ENCODE measurements around the gene ACTR6.
"Not testable (repeated sequence)": the region's sequence is repeated elsewhere in the genome, so short reads cannot be mapped to it uniquely, and the experiment has no call there.

ACTR6 gene

DNA sequence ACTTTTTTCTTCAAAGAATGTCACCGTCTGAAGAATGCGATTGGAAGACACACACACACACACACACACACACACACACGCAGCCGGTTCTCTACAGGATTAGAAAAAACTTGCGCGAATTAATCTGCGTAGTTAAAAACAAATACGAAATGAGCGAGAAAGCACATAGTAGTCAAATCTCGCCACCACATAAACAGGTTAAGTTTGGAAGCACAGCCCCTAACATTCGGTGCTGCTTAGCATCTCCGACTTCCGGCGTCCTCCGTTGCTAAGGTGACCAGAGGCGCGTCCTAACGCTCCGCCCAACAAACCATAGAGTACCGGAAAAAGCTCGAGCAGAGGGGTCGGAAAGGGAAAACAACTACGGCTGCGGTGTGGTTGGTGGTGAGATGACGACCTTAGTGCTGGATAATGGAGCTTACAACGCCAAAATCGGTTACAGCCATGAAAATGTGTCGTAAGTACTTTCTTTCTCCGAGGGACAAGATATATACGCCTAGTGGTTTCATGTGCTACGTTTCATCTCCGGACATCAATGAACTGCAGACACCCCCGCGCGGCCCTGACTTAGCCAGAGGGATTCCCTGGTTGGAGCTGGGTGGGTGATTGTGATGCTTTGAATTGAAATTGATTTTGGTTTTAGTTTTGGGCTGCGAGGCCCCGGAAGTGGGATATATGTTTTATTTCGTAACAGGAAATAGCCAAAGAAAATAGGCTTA lies at the start of gene ACTR6:
Gene ACTR6 (plus strand): TSS at position 353 of the 719 bp plus-strand sequence. CDS start 37 bp downstream, at position 390.
- peak; percentile 97 for DNase-seq (ENCODE audit: low spot score)

DNA sequence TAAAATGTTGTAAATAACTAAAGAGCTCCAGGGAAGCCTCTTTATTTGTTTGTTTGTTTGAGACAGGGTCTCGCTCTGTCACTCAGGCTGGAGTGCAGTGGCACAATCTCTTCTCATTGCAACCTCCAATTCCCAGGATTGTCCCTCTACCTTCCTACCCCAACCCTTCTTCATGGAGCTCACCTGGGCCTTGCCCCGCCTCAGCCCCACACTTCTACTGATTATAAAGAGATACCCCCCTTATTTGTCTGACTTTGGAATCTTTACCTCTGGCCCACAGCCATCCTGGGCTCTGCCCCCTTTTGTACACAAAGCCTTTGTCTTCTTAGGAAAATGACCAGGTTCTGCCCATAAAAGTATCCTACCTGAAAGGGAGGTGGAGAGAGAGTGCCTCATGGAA lies 48.8 kb upstream of the ACTR6 start:
- no peak for DNase-seq (ENCODE audit: low spot score)

DNA sequence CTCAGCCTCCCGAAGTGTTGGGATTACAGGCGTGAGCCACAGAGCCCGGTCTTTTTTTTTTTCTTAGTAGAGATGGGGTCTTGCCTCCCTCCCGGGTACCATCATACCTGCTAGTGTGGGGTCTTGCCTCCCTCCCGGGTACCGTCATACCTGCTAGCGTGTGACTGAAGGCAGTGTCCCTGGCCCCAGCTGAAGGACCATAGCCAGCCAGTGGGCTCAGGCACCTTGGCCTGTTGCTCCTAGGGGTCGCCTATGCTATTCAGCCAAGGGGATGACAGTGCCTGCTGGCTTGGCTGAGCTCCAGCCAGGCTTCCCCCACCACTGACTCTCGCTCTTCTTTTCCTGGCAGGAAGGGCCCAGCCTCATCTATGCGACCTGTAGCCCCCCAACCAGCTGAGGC lies 47.5 kb upstream of the ACTR6 start:
- no peak for DNase-seq (ENCODE audit: low spot score)

DNA sequence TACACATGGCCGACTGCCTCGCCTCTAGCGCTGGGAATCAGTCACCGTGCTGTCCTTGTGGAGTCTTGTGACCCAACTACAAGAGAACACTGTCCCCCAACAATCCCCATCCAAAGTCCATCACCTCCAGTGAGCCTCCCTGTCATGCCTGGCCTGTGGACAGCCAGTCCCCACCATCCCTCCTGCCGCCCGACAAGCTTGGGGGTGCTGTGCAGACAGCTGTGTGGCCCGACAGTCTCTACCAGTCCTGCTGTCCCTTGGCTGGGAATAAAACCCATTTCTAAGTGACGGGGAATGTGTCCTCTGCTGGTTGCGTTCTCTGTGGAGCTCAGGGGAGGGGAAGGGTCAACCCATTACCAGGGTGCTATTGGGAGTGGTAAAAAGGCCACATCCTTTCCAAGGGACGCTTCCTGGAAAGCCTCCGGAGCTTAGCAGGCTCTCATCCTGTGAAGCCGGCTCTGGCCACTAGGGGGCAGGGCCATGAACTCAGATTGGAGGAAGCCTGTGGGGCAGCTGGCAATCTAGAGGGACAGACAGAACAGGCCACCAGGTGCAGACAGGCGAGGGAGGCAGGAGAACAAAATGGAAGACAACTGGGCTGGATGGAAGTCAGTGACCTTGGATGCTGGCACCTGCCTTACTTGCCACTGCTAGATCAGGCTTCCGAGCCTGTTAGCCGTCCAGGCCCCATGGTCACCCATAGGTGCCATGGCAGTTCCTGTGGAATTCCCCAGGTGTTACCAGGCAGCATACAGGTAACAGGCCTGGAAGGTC lies 46.0 kb upstream of the ACTR6 start:
- DNase-seq (ENCODE audit: low spot score): no peak

DNA sequence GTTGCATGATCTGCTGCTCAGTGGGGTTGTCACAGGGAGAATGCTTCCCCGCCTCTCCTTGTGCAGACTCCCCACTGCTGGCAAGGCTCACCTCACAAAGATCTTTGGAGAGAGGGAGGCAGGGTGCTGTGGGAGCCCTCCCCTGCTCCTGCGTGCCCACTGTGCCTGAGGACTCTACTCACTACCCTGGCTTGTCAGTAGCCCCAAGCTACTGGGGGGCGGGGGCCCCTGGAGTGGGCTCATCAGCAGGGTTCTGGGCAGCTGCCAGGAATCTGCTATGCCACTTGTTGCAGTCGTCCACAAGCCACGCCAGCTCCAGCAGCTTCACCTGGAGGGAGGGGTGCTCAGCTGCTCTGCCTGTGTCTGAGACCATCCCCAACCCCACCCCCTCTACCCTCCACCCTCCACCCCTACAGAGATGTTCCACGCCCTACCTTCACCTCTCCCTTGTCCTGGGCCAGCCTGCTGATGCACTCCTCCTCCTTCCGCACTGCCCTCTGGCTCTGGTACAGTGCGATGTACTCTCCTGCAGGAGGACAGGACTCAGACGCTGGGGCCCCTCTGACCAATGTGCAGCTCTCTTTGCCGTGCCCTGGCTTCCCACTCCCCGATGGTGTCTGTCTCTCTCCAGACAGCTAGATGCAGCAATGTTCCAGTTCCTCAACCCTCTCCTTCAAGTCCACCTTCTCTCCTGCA lies 43.7 kb upstream of the ACTR6 start:
- DNase-seq (ENCODE audit: low spot score): no peak

DNA sequence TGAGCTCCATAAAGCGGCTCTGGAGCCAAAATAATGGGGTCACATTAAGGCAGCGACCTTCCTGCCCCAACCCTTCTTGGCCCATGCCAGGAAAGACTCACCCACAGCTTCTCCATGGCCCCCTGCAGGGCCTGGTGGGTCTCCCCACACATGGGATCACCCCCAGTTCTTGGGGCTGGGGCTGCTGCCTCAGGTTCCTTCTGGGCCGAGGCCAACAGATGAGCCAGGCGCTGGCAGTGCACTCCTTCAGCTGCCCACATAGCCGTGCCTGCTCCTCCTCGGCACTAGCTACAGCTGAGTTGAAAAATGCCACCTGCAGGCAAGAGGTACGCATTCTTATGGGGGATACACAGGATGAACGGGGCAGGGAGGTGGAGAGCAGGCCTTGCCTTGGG lies 43.2 kb upstream of the ACTR6 start:
- DNase-seq (ENCODE audit: low spot score): no peak

DNA sequence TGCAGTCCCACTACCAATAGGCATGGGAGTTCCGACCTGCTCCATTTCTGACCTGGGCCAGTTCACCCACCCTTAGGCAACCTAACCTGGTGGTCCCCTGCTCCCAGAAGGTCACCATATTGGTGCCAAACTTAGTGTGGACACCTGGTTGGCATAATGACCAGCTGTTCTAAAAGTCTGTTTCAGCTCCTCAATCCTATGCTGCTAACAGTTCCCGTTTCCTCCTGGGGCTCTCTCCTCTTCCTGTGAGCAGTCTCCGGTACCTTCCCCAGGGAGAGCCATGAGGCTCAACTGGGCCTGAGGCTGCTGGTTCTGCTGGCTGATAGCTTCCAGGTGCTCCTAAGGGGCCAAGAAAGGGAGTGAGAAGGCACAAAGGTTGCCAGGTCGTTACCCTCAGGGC lies 42.1 kb upstream of the ACTR6 start:
- DNase-seq (ENCODE audit: low spot score): no peak

DNA sequence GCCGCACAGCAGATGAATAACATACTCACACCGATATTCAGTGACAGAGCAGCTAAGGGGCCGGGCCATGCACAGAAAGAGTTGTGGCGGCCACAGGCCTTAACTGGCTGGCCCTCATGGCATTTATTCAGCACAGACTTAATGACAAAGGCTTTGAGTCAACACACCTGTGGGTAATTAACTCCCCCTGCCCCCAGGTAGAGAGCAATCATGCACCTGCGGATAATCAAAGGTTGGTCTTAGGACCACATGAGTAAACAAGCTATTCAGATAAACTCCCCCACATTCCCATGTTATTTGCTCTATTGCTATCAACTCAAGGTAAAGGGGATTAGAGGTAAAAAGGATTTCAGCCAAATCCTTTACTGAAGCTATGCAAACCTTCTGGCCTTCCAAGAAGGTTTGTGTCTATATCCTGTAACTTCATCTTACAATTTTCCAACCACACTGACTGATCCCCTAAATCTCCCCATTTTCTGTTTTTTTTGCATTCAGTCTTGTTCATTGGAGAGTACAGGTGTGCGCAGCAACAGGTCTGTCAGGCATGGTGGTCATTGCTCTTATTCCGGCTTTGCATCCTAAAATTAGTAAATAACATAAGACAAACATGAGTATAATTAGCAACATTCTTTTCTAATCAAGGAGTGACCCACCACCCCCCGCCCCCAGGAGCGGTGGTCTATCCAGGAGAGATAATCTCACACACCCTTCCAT lies 41.1 kb upstream of the ACTR6 start:
- no peak for DNase-seq (ENCODE audit: low spot score)

DNA sequence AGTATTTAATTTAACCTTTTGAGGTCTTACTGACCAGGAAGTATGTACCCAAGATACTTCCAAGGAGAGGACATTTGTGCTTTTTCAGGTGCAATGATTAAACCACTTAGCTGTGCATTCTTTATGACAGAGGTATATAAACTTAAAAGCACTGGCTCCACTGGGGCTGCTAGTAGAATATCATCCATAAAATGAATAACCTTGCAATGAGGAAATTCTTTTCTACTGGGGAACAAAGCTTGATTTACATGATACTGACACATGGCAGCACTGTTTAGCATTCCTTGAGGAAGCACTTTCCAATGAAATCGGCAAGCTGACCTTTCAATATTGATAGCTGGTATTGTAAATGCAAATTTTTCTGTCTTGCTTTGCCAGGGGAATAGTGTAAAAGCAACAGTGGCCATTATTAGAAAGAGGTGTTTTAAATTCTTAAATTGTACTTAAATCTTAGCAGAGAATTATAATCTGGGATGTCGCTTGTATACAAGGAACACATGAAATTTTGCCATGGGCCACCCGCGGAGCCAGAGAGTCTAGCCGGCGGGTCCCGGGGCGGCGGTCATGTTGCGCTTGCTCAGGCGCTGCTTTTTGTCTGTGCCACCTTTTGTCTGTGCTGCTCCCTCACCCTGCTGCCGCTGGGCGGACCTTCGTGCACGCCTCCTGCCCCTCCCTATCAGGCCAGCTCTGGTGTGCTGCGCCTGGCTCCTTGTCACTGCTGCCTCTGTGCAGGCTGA lies 37.0 kb upstream of the ACTR6 start:
- DNase-seq (ENCODE audit: low spot score): peak; percentile 46

DNA sequence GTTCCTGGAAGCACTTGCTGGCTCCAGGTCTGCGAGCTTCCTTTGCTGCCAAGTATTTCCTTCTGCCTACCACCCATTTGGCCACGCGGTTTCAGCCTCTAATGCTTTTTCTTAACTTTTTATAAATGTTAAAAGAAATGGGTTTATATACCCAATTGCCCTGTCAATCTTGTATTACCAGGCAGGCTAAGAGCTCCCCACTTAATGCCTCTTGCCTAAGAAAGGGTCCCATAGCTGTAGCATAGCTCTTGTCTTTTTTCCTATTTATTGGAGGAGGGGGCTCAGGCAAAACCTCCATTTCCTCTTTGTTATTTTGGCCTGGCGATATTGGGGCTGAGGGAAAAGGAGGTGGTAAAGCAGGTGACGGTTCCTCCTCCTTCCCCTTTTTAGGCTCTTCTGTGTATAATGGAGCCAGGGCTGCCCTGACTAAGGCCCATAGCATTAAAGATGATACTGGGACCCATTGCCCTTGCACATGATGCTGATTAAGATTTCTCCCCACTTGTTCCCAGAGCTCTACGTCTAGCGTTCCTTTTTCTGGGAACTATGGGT lies 36.4 kb upstream of the ACTR6 start:
- no peak for DNase-seq (ENCODE audit: low spot score)

DNA sequence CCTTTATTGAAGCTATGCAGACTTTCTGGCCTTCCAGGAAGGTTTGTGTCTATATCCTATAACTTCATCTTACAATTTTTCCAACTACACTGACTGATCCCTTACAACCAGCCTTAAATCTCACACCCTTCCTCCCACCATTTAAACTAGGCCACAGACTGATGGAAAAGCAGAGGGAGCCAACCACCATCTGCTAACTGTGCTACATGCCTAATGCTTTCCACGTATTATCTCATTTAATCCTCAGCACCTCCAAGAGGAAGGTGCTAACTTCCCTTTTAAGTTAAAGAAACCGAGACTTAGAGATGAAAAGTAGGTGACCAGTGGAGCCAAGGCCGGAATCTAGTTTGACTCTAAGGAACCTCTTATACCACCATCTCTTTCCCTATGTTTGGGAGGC lies 35.3 kb upstream of the ACTR6 start:
- DNase-seq (ENCODE audit: low spot score): no peak

DNA sequence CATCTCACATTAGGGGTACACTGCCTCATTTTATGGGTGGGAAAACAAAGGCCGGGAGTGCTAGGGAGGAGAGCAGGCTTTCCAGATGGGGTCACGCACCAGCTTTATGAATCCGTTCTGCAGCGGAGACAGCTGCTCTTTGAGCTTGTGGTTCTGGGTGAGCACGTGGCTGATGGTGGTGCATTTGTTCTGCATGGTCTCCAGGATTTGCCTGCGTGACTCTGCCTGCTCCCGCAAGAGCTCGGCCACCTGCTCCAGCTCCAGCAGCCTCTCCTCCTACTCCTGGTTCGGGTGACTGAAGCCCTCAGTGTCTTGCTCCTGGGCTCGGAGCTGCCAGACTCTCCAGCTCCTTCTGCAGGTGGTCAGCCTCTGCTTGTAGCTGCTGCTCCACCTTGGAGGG lies 34.4 kb upstream of the ACTR6 start:
- no peak for DNase-seq (ENCODE audit: low spot score)

DNA sequence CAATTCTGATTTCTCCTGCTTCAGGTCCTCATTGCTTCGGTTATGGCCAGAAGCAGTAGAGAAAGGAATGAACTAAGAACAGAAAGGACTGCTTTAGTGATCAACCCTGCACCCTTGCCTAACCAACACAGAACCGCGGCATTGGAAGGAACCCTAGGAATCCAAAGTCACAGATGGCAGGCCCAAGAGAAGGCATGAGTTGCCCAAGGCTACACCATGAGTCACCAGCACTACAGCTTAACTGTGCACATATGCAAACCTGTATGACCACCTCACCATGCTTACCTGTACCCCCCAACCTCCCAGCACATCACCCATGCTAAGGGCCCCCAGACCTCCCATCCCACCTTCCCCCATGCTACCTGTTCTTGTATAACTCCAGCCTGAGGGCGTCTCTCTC lies 32.1 kb upstream of the ACTR6 start:
- DNase-seq (ENCODE audit: low spot score): no peak

DNA sequence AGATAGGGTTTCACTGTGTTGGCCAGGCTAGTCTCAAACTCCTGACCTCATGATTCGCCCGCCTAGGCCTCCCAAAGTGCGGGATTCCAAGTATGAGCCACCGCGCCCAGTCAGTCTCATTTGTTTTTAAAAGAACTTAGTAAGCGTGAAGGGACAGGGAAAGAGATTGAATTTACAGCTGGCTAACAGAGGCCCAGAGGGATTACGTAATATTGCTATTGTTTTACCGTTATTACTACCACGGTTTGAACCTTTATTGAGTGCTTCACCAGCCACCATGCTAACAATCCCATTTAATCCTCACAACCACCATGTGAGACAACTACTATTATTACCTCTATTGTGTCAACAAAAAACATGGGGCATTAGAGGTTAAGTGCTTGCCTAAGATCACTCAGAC lies 31.3 kb upstream of the ACTR6 start:
- DNase-seq (ENCODE audit: low spot score): no peak

DNA sequence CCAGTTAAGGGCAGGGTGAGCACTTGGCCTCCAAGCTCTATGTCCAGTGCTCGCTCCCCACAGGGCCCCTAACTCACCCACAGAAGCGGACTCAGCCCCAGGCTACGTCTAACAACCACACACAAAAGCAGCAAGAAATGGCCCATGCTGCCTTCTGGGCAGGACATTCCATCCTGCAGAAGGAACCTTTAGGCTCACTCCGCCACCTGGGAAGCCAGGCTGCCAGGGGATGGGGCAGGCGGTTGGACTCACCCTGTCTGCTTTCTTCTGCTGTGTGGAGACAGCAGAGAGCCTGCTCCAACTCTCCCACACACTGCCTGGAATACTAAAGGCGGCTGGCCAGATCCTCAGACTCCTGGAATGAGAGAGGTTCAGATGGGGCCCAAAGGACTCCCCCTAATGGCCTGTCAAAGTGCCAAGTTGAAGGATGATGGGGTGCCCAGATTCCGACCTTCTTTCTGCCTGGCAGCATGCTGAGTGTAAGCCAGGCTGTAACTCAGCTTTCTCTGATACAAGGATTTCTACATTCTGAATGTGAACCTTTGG lies 30.2 kb upstream of the ACTR6 start:
- peak; percentile 20 for DNase-seq (ENCODE audit: low spot score)

DNA sequence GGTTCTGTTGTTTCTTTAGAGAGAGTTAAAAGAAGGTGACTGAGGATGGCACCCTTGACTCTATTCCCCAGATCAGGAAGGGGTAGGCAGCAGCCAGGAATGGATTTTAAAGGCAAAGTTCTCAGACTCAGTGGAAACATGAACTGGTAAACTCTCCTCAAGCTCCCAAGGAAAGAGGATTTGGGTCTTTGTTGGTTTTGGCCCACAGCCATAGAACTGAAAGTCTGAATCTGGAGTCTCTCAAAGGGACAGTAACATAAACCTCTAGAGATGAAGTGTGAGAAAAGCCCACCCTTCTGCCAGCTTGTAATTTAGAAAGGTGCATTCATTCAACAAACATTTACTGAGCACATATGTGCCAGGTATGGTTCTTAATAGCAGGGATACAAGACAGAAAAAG lies 29.4 kb upstream of the ACTR6 start:
- DNase-seq (ENCODE audit: low spot score): no peak

DNA sequence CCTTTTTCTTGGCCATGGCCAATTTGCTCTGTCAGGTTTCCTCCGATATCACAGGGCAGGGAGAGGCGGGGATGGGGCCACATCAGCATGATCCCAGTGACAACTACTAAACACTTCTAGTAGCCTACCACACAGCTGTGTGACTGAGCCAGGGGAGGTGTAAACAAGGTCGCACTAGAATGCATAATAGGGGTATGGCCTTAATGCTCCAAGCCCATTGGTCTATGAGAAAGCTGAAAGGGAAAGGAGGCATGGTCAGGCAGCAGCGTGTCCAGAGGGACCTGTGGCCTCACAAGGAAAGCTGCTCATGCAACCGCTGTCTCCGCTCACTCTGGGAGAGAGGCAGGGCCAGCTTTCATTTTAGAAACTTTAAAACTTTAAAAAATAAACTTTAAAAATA lies 27.5 kb upstream of the ACTR6 start:
- DNase-seq (ENCODE audit: low spot score): no peak

DNA sequence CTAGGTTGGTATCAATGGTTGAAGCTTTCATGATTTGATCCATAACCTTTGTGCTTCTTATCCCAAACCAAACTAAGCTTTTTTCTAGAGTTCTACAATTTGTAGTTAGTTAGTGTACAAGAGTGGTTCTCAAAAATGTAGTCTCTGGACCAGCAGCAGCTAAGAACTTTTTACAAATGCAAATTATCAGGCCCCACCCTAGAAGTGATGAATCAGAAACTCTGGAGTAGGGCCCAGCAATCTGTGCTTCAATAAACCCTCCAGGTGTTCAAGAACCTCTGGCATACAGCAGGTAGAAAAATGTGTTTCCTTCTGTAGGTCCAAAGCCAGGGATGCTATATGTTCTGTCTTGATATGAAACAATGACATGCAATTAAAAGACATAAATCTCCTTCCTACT lies 26.1 kb upstream of the ACTR6 start:
- no peak for DNase-seq (ENCODE audit: low spot score)

DNA sequence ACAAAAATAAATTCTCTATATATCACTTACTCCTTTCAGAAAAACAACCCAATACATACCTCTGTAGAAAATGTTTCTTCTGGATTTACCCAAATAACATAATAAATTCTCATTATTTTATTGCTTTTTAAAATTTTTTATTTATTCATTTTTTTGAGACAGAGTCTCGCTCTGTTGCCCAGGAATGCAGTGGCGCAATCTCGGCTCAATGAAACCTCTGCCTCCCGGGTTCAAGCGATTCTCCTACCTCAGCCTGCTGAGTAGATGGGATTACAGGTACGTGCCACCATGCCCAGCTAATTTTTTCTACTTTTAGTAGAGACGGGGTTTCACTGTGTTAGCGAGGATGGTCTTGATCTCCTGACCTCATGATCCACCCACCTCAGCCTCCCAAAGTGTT lies 24.1 kb upstream of the ACTR6 start:
- not testable (repeated sequence) for DNase-seq (ENCODE audit: low spot score)

DNA sequence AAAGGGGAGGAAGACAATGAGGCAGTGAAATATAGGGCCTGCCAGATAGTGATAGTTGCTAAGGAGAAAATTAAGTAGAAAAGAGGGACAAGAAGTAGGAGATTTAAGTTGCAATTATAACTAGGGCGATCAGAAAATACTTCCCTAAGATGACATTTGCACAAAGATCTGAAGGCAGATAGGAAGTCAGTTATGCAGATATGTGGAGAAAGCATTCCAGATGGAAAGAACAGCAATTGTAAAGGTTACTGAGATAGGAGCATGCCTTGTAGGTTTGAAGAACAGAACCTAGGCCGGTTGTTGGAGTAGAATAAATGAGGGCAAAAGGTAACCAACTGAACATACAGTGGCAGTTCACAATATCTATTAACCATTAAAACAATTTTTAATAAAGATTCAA lies 21.4 kb upstream of the ACTR6 start:
- no peak for DNase-seq (ENCODE audit: low spot score)

DNA sequence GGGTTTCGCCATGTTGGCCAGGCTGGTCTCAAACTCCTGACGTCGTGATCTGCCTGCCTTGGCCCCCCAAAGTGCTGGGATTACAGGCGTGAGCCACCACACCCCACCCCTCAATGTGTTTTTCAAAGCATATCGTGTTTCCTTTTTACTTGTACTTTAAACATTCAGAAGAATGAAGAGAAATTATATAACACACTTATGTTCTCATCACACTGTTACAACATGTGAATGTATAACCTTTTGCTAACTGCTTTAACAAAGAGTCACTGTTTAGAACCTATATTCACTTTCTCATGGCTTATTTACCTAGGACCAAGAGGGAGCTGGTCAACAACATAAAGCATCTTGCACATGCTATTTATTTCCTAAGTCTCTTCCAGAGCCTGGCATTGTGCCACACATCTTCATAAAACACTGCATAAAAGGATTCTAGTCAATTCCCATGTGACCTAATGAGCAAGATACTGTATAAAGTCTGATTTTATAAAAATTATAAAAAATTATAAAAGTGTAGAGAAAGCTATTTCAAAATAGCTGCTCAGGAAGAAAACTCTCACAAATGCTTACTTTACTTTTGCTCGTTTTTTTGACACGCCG lies 16.0 kb upstream of the ACTR6 start:
- DNase-seq (ENCODE audit: low spot score): no peak

All from pons (tissue), 1 donor.